NCI-H748 (cell line): ENCODE results near the gene BRPF1.

Experiments used
- DNase-seq: peaks from one replicate; lab custom pipeline; 2025; ENCODE audit not compliant: unreplicated experiment; lab: John Stamatoyannopoulos, UW

Gene BRPF1, protein sequence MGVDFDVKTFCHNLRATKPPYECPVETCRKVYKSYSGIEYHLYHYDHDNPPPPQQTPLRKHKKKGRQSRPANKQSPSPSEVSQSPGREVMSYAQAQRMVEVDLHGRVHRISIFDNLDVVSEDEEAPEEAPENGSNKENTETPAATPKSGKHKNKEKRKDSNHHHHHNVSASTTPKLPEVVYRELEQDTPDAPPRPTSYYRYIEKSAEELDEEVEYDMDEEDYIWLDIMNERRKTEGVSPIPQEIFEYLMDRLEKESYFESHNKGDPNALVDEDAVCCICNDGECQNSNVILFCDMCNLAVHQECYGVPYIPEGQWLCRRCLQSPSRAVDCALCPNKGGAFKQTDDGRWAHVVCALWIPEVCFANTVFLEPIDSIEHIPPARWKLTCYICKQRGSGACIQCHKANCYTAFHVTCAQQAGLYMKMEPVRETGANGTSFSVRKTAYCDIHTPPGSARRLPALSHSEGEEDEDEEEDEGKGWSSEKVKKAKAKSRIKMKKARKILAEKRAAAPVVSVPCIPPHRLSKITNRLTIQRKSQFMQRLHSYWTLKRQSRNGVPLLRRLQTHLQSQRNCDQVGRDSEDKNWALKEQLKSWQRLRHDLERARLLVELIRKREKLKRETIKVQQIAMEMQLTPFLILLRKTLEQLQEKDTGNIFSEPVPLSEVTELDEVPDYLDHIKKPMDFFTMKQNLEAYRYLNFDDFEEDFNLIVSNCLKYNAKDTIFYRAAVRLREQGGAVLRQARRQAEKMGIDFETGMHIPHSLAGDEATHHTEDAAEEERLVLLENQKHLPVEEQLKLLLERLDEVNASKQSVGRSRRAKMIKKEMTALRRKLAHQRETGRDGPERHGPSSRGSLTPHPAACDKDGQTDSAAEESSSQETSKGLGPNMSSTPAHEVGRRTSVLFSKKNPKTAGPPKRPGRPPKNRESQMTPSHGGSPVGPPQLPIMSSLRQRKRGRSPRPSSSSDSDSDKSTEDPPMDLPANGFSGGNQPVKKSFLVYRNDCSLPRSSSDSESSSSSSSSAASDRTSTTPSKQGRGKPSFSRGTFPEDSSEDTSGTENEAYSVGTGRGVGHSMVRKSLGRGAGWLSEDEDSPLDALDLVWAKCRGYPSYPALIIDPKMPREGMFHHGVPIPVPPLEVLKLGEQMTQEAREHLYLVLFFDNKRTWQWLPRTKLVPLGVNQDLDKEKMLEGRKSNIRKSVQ (N-terminal part only)

DNA sequence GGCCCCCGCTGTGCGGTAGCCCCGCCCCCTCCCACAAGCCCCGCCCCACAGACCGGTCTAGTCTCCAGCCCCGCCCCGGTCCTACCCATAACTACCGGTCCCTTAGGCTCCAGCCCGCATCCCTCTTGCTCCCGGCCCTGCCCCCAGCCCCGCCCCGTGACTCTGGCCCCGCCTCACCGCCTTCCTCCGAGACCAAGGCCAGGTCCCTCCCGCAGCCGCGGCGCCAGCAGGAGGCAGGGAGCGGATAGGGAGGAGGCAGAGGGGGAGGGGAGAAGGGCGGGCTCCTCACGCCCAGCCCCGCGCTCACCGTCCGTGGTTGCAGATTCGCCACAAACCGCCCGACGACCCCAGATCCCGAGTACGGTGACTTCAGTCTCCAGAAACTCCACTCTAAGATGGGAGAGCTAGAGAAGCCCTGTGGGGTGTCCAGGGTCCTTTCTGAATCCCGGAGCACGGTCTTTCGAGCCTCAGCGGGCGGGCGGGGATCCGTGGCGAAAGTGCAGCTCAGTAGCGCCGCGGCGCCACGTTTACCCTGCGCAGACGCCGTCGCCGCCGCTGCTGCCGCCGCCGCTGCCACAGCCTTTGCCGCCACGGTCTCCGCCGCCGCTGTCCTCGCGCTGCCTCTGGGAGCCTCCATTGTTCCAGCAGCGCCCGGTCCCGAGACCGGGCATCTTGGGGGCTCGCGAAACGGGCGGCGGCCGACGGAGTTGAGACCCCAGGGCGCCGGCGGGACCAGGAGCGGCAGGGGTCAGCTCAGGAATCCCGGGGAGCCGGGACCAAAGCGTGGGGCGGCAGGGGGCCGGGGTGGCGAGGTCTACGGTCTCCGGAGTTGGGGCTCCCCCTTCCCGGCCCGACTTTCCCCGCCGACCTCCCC is at the start of gene BRPF1:
Gene BRPF1 (plus strand): TSS at position 530 of the 874 bp plus-strand sequence. CDS start 2,406 bp downstream, outside the sequence.
- DNase-seq = peak; percentile 97

- DNase-seq = no peak
These were observed 49.4 kb upstream of the BRPF1 start for GRCh38 chr3:9682096-9682495.

DNA sequence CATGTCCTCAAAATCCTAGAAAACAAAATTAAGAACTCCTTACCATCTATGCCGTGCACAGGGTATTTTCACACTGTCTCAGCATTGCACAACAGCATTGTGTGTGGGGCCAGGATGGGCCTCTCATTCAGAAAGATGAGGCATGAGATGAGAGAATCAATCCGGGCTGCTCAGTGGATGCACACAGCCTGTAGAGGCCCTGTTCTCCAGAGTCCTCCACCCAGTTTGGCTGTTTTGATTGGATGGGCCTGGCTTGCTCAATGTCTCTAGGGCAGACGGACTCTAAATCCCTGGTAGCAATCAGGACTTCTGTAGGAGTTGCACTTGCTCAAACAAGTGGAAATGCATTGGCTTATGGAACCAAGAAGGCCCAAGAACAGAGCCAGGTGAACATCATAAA is 48.1 kb upstream of the BRPF1 start:
- no peak for DNase-seq

GRCh38 chr3:9685216-9686049 is 46.1 kb upstream of the BRPF1 start:
- DNase-seq = no peak

DNA sequence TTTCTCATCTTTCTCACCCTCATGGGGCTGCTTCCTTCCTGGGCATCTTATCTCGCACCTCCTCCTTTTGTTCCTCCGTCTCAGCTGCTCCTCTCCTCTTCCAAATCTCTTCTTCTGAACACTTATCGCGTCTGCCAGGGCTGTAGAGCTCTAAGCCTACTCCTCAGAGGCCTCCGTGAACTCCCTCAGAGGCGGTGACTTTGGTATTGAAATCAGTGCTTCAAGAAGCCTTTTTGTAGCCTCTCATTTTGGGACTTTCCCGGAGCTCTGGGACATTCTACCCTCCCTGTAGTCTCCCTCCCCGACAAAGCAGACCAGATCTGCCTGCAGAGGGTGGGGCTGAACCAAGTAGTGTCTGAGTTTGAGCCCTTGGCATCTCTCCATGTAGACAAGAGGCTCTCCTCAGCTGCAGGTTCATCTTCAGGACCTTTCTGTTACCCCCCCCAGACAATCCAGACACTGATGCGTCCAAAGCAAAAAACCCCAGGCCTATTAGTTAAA is 45.4 kb upstream of the BRPF1 start:
- DNase-seq = no peak

DNA sequence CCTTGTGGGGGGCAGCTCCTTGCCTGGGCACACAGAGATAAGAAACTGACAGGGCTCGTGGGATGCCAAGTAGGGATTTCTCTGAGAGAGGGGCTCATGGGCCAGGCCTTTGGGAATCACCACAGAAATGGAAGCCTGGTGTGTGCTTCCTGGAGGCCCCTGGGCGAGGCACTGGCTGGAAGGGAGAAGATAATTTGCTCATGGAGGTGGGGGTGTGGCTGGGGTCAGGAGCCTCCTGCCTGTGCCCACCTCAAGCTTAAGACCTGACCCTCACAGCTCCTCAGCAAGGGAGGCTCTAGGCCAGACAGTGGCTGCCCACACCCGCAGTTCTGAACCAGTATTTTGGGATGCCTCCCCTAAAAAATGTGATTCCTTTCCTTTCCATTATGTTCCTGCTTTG is 44.8 kb upstream of the BRPF1 start:
- DNase-seq = no peak

DNA sequence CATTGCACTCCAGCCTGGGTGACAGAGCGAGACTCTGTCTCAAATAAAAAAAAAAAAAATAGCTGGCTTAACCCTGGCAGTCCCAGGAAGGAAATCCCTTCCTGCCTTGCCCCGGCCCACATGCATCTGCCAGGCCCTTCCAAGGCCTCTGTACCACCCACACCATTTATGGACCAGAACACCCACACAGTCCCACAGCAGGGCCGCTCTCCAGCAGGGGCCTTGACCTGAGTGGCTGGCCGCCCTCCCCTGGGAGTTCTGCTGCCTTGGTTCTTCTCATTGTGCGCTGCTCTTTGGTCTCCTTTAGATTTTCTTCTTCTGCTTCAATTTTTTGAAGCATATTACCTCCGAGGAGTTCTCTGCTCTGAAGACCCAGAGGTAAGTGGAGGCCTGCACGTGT is 44.0 kb upstream of the BRPF1 start:
- no peak for DNase-seq

DNA sequence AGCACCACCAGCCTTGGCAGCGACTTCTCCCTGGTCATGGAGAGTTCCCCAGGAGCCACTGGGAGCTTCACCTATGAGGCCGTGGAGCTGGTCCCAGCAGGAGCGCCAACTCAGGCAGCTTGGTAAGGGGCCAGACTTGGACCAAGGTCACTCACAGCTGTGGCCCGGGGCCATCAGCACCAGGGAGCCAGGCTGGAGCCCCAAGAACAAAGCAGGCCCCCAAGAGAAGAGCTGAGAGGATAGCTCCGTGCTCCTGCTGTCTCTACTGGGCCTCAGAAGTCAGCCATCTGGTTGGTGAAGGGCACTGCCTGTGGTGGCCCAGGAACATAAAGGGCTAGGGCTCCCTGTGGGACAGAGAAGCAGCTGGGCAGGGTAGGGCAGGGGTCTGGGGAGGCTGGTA is 42.6 kb upstream of the BRPF1 start:
- no peak for DNase-seq

DNA sequence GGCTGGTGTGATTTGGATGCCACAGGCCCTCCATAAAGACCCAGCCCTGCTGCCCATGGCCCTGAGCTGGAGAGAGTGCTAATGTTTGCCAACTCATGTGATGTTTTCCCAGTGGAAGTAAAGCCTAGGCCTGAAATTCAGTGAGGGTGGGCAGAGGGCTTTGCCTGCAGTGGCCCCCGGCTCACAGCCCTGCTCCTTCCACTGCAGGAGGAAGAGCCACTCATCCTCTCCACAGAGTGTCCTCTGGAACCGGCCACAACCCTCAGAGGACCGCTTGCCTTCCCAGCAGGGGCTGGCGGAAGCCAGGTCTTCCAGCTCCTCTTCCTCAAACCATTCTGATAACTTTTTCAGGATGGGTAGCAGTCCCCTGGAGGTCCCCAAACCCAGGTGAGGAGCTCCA is 41.8 kb upstream of the BRPF1 start:
- DNase-seq = no peak

DNA sequence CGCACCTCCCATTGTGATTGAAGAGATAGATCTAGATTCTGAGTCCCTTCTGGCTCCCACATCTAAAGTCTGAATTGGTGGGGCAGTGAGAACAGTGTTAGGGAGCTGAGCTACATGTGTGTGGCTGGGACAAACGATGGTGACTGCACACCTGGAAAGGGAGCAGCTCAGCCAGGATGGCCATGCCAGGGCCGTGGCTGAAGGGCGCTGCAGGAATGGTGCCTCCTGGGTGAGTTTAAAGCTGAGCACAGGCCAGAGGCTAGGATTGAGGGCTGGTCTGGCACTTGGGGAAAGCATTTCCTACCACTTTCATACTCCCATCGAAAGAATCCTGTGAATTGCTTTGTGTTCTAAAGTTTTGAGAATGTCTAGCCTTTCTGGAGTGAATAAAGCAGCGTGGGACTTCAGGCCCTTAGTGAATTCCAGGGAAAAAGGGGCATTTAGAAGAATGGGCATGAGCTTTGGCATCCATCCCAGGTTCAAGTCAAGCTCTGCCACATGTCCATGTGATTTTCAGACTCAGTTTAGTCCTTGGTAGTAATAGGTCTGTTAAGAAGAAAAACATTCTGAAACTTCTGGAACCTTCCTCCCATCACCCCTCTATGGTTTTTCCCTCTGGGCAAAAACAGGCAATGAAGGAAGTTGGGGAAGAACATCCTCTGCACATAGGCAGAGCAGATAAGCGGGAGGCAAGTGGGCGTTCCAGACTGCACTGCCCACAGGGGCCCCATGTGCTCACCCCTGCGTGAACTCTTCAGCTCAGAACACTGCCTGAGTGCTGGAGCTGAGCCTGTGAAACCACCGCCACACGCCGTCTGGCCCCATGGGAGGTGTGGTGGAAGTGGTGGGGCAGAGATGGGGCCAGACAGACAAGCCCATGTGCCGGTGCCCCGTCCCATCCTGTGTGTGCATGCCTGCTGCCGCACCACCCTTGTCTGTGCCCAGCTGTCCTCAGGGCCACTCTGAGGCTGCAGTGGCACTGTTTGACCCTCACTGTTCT is 40.8 kb upstream of the BRPF1 start:
- DNase-seq = no peak

- no peak for DNase-seq
These were observed 39.9 kb upstream of the BRPF1 start for GRCh38 chr3:9691636-9692035.

DNA sequence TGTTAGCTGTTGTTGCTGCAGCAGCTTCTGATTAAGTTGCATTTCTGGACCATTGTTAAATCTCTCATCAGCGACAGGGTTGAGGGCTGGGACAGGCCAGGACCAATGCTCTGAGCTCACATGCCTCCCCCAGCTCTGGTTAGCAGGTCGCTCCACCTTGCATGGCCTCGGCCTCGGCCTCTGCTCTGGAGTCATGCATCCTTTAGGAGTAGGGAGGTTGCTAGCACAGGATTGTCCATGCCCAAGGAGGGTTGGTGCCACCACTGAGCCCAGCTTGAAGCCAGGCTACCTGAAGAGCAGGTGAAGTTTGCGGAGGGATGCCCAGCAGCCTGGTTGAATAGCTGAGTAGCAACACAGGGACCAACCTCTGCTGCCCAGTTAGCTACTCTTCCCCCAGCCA is 39.1 kb upstream of the BRPF1 start:
- DNase-seq = no peak

- no peak for DNase-seq
These were observed 36.2 kb upstream of the BRPF1 start for GRCh38 chr3:9695345-9695744.

GRCh38 chr3:9695746-9696145 is 35.8 kb upstream of the BRPF1 start:
- DNase-seq = no peak

- DNase-seq = no peak
These were observed 34.9 kb upstream of the BRPF1 start for GRCh38 chr3:9696480-9697220.

- no peak for DNase-seq
These were observed 33.6 kb upstream of the BRPF1 start for GRCh38 chr3:9697892-9698291.

GRCh38 chr3:9698293-9698692 is 33.2 kb upstream of the BRPF1 start:
- DNase-seq = no peak

DNA sequence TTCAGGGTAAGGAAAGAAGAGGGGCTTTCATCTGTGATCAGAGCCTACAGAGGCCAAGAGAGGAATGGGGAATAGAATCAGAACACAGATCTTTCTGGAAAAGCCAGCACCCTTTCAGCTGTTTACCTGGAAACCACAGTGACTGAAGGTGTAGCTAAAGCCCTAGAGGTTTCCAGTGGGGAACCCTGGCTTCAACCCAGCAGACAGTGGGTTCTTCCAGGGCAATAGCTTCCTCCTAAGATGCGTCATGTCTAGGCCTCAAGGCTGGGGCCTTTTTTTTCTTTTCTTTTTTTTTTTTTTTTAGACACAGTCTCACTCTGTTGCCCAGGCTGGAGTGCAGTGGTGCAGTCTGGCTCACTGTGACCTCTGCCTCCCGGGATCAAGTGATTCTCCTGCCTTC is 31.0 kb upstream of the BRPF1 start:
- no peak for DNase-seq
